GM19351 (cell line): ENCODE measurements around the gene ZNHIT2.

ENCODE experiments used
- ATAC-seq: cut with Tn5 transposase; IDR thresholded peaks from one replicate; pipeline ENCODE4 v1.9.1; 2021; ENCODE audit warnings: mild to moderate bottlenecking, moderate library complexity; ENCODE audit not compliant: unreplicated experiment

Gene ZNHIT2

GRCh38 chr11:65078786-65079342 lies 38.6 kb downstream of the ZNHIT2 start:
- ATAC-seq = no peak

GRCh38 chr11:65078151-65078550 lies 39.4 kb downstream of the ZNHIT2 start:
- no peak for ATAC-seq

GRCh38 chr11:65077451-65077850 lies 40.0 kb downstream of the ZNHIT2 start:
- ATAC-seq = no peak

- ATAC-seq = no peak
Observed at GRCh38 chr11:65072631-65072966, 44.9 kb downstream of the ZNHIT2 start.

GRCh38 chr11:65071907-65072630 lies 45.4 kb downstream of the ZNHIT2 start:
- no peak for ATAC-seq

GRCh38 chr11:65069217-65069616 lies 48.3 kb downstream of the ZNHIT2 start:
- no peak for ATAC-seq

GRCh38 chr11:65067446-65067845 lies 50.1 kb downstream of the ZNHIT2 start:
- no peak for ATAC-seq

GRCh38 chr11:65066805-65067291 lies 50.7 kb downstream of the ZNHIT2 start:
- ATAC-seq = no peak
